HEK293T (cell line): ENCODE data around the gene CLIC6.

Experiments
- CTCF ChIA-PET: fragments of 350-600 bp; formaldehyde crosslinking; extraction: SDS; loops from one replicate; lab custom pipeline; 2021; ENCODE audit warnings: antibody characterized with exemption, inconsistent platforms; lab: Yijun Ruan, JAX
- POLR2A ChIA-PET: fragments of 350-600 bp; formaldehyde crosslinking; extraction: SDS; loops from one replicate; lab custom pipeline; 2020; ENCODE audit warnings: antibody characterized with exemption, inconsistent platforms; lab: Yijun Ruan, JAX
- DNase-seq: peaks from one replicate; pipeline ENCODE4 v3.0.0; 2012; ENCODE audit warnings: mixed read lengths; ENCODE audit errors: extremely low spot score
- ARNT ChIP-seq: fragments of 450-650 bp; IDR thresholded peaks from 2 replicates; pipeline ENCODE4 v1.6.1; 2017; ENCODE audit warnings: mild to moderate bottlenecking
- BHLHE40 ChIP-seq: fragments of 450-650 bp; IDR thresholded peaks from 2 replicates; pipeline ENCODE4 v1.6.1; 2016; ENCODE audit warnings: mild to moderate bottlenecking, moderate library complexity, borderline replicate concordance
- CTBP1 ChIP-seq: fragments of 450-650 bp; IDR thresholded peaks from 2 replicates; pipeline ENCODE4 v1.6.1; 2016; ENCODE audit warnings: borderline replicate concordance
- ELF4 ChIP-seq: fragments of 450-650 bp; IDR thresholded peaks from 2 replicates; pipeline ENCODE4 v1.6.1; 2017; ENCODE audit warnings: antibody characterized with exemption
- FOXA1 ChIP-seq: fragments of 450-650 bp; IDR thresholded peaks from 2 replicates; pipeline ENCODE4 v1.6.1; 2016; ENCODE audit warnings: mild to moderate bottlenecking
- FOXK2 ChIP-seq: fragments of 450-650 bp; IDR thresholded peaks from 2 replicates; pipeline ENCODE4 v1.6.1; 2016; ENCODE audit warnings: mild to moderate bottlenecking
- FOXM1 ChIP-seq: fragments of 450-650 bp; IDR thresholded peaks from 2 replicates; pipeline ENCODE4 v1.6.1; 2017; ENCODE audit warnings: mild to moderate bottlenecking, borderline replicate concordance
- HDGF ChIP-seq: fragments of 450-650 bp; IDR thresholded peaks from 2 replicates; pipeline ENCODE4 v1.6.1; 2017; ENCODE audit warnings: antibody characterized with exemption, borderline replicate concordance
- L3MBTL2 ChIP-seq: fragments of 450-650 bp; conservative IDR thresholded peaks from 2 replicates; pipeline ENCODE4 v1.6.1; 2016; ENCODE audit warnings: mild to moderate bottlenecking
- LEF1 ChIP-seq: fragments of 450-650 bp; IDR thresholded peaks from 2 replicates; pipeline ENCODE4 v1.6.1; 2017; ENCODE audit warnings: mild to moderate bottlenecking, borderline replicate concordance
- NFRKB ChIP-seq: fragments of 450-650 bp; IDR thresholded peaks from 2 replicates; pipeline ENCODE4 v1.6.1; 2016; ENCODE audit warnings: mild to moderate bottlenecking, moderate library complexity
- PKNOX1 ChIP-seq: fragments of 450-650 bp; IDR thresholded peaks from 2 replicates; pipeline ENCODE4 v1.6.1; 2016
- SP1 ChIP-seq: fragments of 450-650 bp; IDR thresholded peaks from 2 replicates; pipeline ENCODE4 v1.6.1; 2017
- SUZ12 ChIP-seq: fragments of 450-650 bp; IDR thresholded peaks from 2 replicates; pipeline ENCODE4 v1.6.1; 2016; ENCODE audit warnings: mild to moderate bottlenecking
- TARDBP ChIP-seq: fragments of 450-650 bp; IDR thresholded peaks from 2 replicates; pipeline ENCODE4 v1.6.1; 2016
- ZNF384 ChIP-seq: fragments of 450-650 bp; IDR thresholded peaks from 2 replicates; pipeline ENCODE4 v1.6.1; 2016

The CLIC6 gene

GRCh38 chr21:34670220-34670961, 1.6 kb downstream of the CLIC6 start:
- CTCF ChIA-PET, result no interaction called here
- POLR2A ChIA-PET, result no interaction called here
- DNase-seq, result no peak
- TF ChIP-seq FOXA1, result no peak
- TF ChIP-seq LEF1, result no peak
- TF ChIP-seq ZNF384, result no peak
- no peak for TF ChIP-seq FOXM1
- TF ChIP-seq BHLHE40, result no peak
- no peak for TF ChIP-seq SP1
- no peak for TF ChIP-seq L3MBTL2
- no peak for TF ChIP-seq FOXK2
- no peak for TF ChIP-seq CTBP1
- no peak for TF ChIP-seq NFRKB
- no peak for TF ChIP-seq SUZ12
- no peak for TF ChIP-seq HDGF
- no peak for TF ChIP-seq ARNT

GRCh38 chr21:34670962-34671348, 2.2 kb downstream of the CLIC6 start:
- TF ChIP-seq CTBP1 (no peak), ZNF384 (no peak), ELF4 (no peak), ARNT (no peak), SP1 (no peak), HDGF (no peak), L3MBTL2 (no peak), NFRKB (no peak), LEF1 (no peak), BHLHE40 (no peak), FOXA1 (no peak)
- POLR2A ChIA-PET, result no interaction called here
- no peak for DNase-seq
- CTCF ChIA-PET, result interaction anchor here (0.6 kb wide), 1 partner anchor 324 kb away, joined by 3 read pairs; no protein-coding TSS in a partner anchor

GRCh38 chr21:34671462-34671861, 2.7 kb downstream of the CLIC6 start:
- no peak for TF ChIP-seq FOXA1
- no peak for TF ChIP-seq HDGF
- TF ChIP-seq ARNT, result no peak
- TF ChIP-seq CTBP1, result no peak
- CTCF ChIA-PET, result interaction anchor here (0.6 kb wide), 1 partner anchor 324 kb away, joined by 3 read pairs; no protein-coding TSS in a partner anchor
- no peak for DNase-seq
- POLR2A ChIA-PET, result no interaction called here

- TF ChIP-seq HDGF (no peak), PKNOX1 (no peak), NFRKB (no peak), LEF1 (no peak), FOXA1 (no peak), ARNT (no peak), FOXM1 (no peak)
- no peak for DNase-seq
- ChIA-PET POLR2A (no interaction called here), CTCF (no interaction called here)
These were observed 3.1 kb downstream of the CLIC6 start for GRCh38 chr21:34671891-34672290.

- POLR2A ChIA-PET, result no interaction called here
- DNase-seq, result no peak
- CTCF ChIA-PET, result no interaction called here
- no peak for TF ChIP-seq ARNT
- TF ChIP-seq L3MBTL2, result no peak
- TF ChIP-seq LEF1, result no peak
- TF ChIP-seq FOXM1, result no peak
These were observed 4.2 kb downstream of the CLIC6 start for GRCh38 chr21:34673006-34673405.

GRCh38 chr21:34674468-34674867, 5.7 kb downstream of the CLIC6 start:
- POLR2A ChIA-PET, result no interaction called here
- CTCF ChIA-PET, result no interaction called here
- DNase-seq, result no peak
- TF ChIP-seq HDGF (no peak), FOXK2 (no peak), ZNF384 (no peak), BHLHE40 (no peak), TARDBP (no peak), ELF4 (no peak), ARNT (no peak), LEF1 (no peak), SP1 (no peak), CTBP1 (no peak), FOXM1 (no peak), SUZ12 (no peak), L3MBTL2 (no peak), NFRKB (no peak), FOXA1 (no peak)

- DNase-seq, result no peak
- CTCF ChIA-PET, result no interaction called here
- POLR2A ChIA-PET, result no interaction called here
- no peak for TF ChIP-seq L3MBTL2
- no peak for TF ChIP-seq CTBP1
- no peak for TF ChIP-seq FOXK2
- TF ChIP-seq ELF4, result no peak
- TF ChIP-seq LEF1, result no peak
- no peak for TF ChIP-seq FOXA1
- no peak for TF ChIP-seq NFRKB
These were observed 7.1 kb downstream of the CLIC6 start for GRCh38 chr21:34675871-34676270.

- no peak for DNase-seq
- TF ChIP-seq FOXA1 (no peak), FOXM1 (no peak), ELF4 (no peak), ZNF384 (no peak), CTBP1 (no peak), SP1 (no peak), PKNOX1 (no peak), L3MBTL2 (no peak), NFRKB (no peak)
- ChIA-PET CTCF (no interaction called here), POLR2A (no interaction called here)
These were observed 10.3 kb downstream of the CLIC6 start for GRCh38 chr21:34679051-34679450.
